T-cell (primary cell): ENCODE data around the gene RAB11FIP4. TPM values are rescaled to one million over a fixed set of nuclear protein-coding genes. Genes with fewer than 3 reads are reported as not detected.
A peak's percentile ranks its signal among the peaks of the same experiment; 100 is the strongest.

Source experiments
- ATAC-seq, 4 experiments: fragments of 200-7000 bp in 3 of 4; fragments of 150-1000 bp in 1 of 4; cut with Tn5 transposase; replicated peaks in 1 of 4; 1 replicate in 3 of 4; 2 replicates in 1 of 4; pipeline ENCODE4 v1.10.0; 2021; ENCODE audit warnings: moderate library complexity in 3 of 4, mild to moderate bottlenecking in 2 of 4, moderate number of reproducible peaks in 1 of 4
- CTCF ChIA-PET, 2 donors: fragments of 300-600 bp; sonication (Branson Sonifier 250); formaldehyde crosslinking; loops; one replicate each; lab custom pipeline; 2022; ENCODE audit warnings: antibody characterized with exemption in 2 of 2; lab: Charles Lee
- POLR2A ChIA-PET, 2 donors: fragments of 300-600 bp; sonication (Branson Sonifier 250); formaldehyde crosslinking; loops; one replicate each; lab custom pipeline; 2022; ENCODE audit warnings: antibody characterized with exemption in 2 of 2; lab: Charles Lee
- DNase-seq, 35 experiments: peaks; one replicate each; pipeline versions ENCODE4 v3.0.0 to v3.0.0-alpha.2; 2013 to 2023
- H3K27ac ChIP-seq: one replicate; pipeline ENCODE4 v1.5.1; 2013; ENCODE audit warnings: low read length
- H3K27me3 ChIP-seq, 2 experiments: replicated peaks in 1 of 2; 1 replicate in 1 of 2; 2 replicates in 1 of 2; pipeline versions ENCODE4 v1.6.1 to v1.7.0; 2013; ENCODE audit warnings: low read length in 1 of 2, mixed read lengths in 1 of 2; ENCODE audit not compliant: control insufficient read depth in 2 of 2, insufficient read depth in 2 of 2; ENCODE audit errors: extremely low read depth in 1 of 2
- H3K36me3 ChIP-seq, 2 donors: 1 replicate in 1 of 2; 2 replicates in 1 of 2; pipeline versions ENCODE4 v1.6.1 to v1.7.0; 2013; ENCODE audit warnings: low read length in 1 of 2; ENCODE audit not compliant: control insufficient read depth in 2 of 2, insufficient read depth in 1 of 2; ENCODE audit errors: extremely low read depth in 1 of 2
- H3K4me1 ChIP-seq, 2 experiments: 1 replicate in 1 of 2; 2 replicates in 1 of 2; pipeline versions ENCODE4 v1.6.1 to v1.7.0; 2013; ENCODE audit warnings: low read length in 2 of 2, mixed read lengths in 1 of 2; ENCODE audit not compliant: insufficient read depth in 2 of 2, control insufficient read depth in 1 of 2; ENCODE audit errors: extremely low read depth in 1 of 2
- H3K4me3 ChIP-seq, 2 donors: 1 replicate in 1 of 2; 2 replicates in 1 of 2; pipeline versions ENCODE4 v1.5.1 to v1.7.0; 2013; ENCODE audit warnings: mild to moderate bottlenecking in 2 of 2, low read length in 1 of 2, moderate library complexity in 1 of 2; ENCODE audit not compliant: control insufficient read depth in 1 of 2; ENCODE audit errors: extremely low read depth in 1 of 2
- H3K9me3 ChIP-seq: 2 replicates; pipeline ENCODE4 v1.7.0; 2013
- H3K27ac Mint-ChIP-seq, 2 donors: one replicate each; pipeline ENCODE4 v1.8.0; 2020 to 2021; ENCODE audit warnings: mild to moderate bottlenecking in 2 of 2, mixed read lengths in 2 of 2
- H3K27me3 Mint-ChIP-seq, 2 donors: one replicate each; pipeline ENCODE4 v1.8.0; 2021 to 2022; ENCODE audit warnings: mixed read lengths in 2 of 2
- H3K36me3 Mint-ChIP-seq: one replicate; pipeline ENCODE4 v1.8.0; 2021; ENCODE audit warnings: mixed read lengths
- H3K4me1 Mint-ChIP-seq, 3 donors: one replicate each; pipeline ENCODE4 v1.8.0; 2020 to 2022; ENCODE audit warnings: mixed read lengths in 3 of 3, mild to moderate bottlenecking in 1 of 3
- H3K4me3 Mint-ChIP-seq, 3 donors: one replicate each; pipeline ENCODE4 v1.8.0; 2020 to 2022; ENCODE audit warnings: mild to moderate bottlenecking in 3 of 3, mixed read lengths in 3 of 3, moderate library complexity in 3 of 3
- H3K9me3 Mint-ChIP-seq, 3 donors: one replicate each; pipeline ENCODE4 v1.8.0; 2020 to 2022; ENCODE audit warnings: mixed read lengths in 3 of 3
- WGBS: methylation state at CpG from one replicate; pipeline ENCODE4 v1.1.5; 2013; ENCODE audit warnings: missing lambda C conversion rate; ENCODE audit not compliant: insufficient coverage; 5-methylcytosine and 5-hydroxymethylcytosine counted together
- total RNA-seq, 35 experiments: library from RNA in 6 of 35; stranded (reverse) in 6 of 35; fragments of 120-200 nt in 1 of 35; gene quantifications; one replicate each; pipeline versions ENCODE4 v1.2.1 to v1.2.4 and lab custom pipeline; 2013 to 2026

Gene RAB11FIP4
- total RNA-seq, 5 donors from 2014 or later (not counting 1 experiment from before 2014, with no cell fraction given) = 45.6 to 72.6 (median 50.1) TPM

DNA sequence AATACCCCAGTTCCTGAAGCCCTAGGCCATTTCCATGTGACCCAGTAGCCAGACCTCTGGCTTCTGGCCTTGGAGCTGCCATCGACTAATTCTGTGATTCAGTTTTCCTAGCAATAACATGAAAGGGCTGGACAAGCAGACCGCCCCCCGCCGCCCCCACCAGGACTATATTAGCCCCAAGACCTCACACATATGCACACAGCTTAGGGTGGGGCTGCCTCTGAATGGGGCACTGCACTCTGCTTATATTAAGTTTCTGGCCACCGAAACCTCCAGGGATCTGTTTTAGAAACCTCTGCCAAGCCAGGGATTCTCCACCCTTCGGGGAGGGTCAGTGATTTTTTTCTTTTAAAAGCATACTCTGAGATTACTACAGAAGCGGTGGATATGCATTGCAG is 2.3 kb downstream of the RAB11FIP4 start:
- DNase-seq (no peak), ATAC-seq (no peak)
- no peak overlapping the region for H3K27ac Mint-ChIP-seq
- Histone ChIP-seq H3K4me1 (peaks cover 0 to 17% of the 10 kb centered on the region in 2 experiments), H3K36me3 (no peaks in the 10 kb centered on the region), H3K27me3 (peaks cover 2 to 70% of the 10 kb centered on the region in 2 experiments), H3K27ac (no peak overlapping the region), H3K4me3 (no peak overlapping the region), H3K9me3 (no peaks in the 10 kb centered on the region)
- no peaks in the 10 kb centered on the region for H3K9me3 Mint-ChIP-seq
- peaks cover 11 to 18% (median 14%) of the 10 kb centered on the region in 3 donors for H3K4me1 Mint-ChIP-seq
- H3K27me3 Mint-ChIP-seq = peaks cover 37 to 61% of the 10 kb centered on the region in 2 donors
- peak overlapping the region in 2 of 3 donors; percentile 25 to 52 for H3K4me3 Mint-ChIP-seq
- POLR2A ChIA-PET = no interaction called here
- WGBS = 100% methylated on average over 1 of the region's 7 CpGs
- CTCF ChIA-PET = no interaction called here
- no peaks in the 10 kb centered on the region for H3K36me3 Mint-ChIP-seq

DNA sequence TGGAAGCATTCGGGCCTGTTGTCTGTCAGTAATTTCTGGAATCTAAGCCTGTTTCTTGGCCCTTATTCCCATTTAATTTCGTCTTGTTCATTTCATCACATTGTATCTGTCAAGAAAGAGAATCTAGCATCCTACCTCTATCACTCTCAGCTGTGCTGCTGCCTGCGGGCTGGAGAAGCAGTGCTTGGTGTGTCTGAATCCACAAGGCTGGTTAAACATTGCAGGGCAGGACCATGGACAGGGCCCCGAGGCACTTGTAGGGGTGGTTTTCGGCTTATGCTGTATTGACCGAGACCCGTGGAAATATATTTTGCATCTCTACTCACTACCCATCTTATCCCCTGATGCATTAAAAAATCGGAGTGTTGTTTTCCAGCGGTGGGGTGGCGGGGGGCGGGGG is 3.1 kb downstream of the RAB11FIP4 start:
- H3K9me3 Mint-ChIP-seq = no peaks in the 10 kb centered on the region
- H3K4me3 Mint-ChIP-seq = peak overlapping the region in 1 of 3 donors; percentile 22
- ATAC-seq (no peak), DNase-seq (peak in 23 of 35 experiments; percentile 13 to 50 (median 32))
- no peaks in the 10 kb centered on the region for H3K36me3 Mint-ChIP-seq
- H3K4me1 Mint-ChIP-seq = peaks cover 9 to 18% (median 14%) of the 10 kb centered on the region in 3 donors
- ChIA-PET CTCF (interaction anchor here in 1 of 2 donors (0.8 kb wide), 1 partner anchor 420 kb away, joined by 6 read pairs; no protein-coding TSS in a partner anchor), POLR2A (no interaction called here)
- Histone ChIP-seq H3K4me3 (no peak overlapping the region), H3K27me3 (peaks cover 2 to 67% of the 10 kb centered on the region in 2 experiments), H3K36me3 (no peaks in the 10 kb centered on the region), H3K4me1 (peaks cover 0 to 15% of the 10 kb centered on the region in 2 experiments), H3K27ac (no peak overlapping the region), H3K9me3 (no peaks in the 10 kb centered on the region)
- no peak overlapping the region for H3K27ac Mint-ChIP-seq
- WGBS = 86% methylated on average over 1 of the region's 11 CpGs
- peaks cover 37 to 58% of the 10 kb centered on the region in 2 donors for H3K27me3 Mint-ChIP-seq

- no peak for ATAC-seq
- no peaks in the 10 kb centered on the region for H3K9me3 Mint-ChIP-seq
- no peak overlapping the region for H3K4me3 ChIP-seq
- H3K36me3 Mint-ChIP-seq = no peaks in the 10 kb centered on the region
- no peak overlapping the region for H3K4me3 Mint-ChIP-seq
- no peaks in the 10 kb centered on the region for H3K9me3 ChIP-seq
- H3K4me1 Mint-ChIP-seq = peaks cover 3 to 6% (median 3%) of the 10 kb centered on the region in 3 donors
- DNase-seq = peak in 1 of 35 experiments; percentile 2
- peaks cover 30 to 40% of the 10 kb centered on the region in 2 donors for H3K27me3 Mint-ChIP-seq
- H3K27me3 ChIP-seq = peaks cover 2 to 53% of the 10 kb centered on the region in 2 experiments
- 60% methylated on average over 3 of the region's 8 CpGs for WGBS
- H3K27ac ChIP-seq = no peak overlapping the region
- H3K4me1 ChIP-seq = peaks cover 0 to under 1% of the 10 kb centered on the region in 2 experiments
- no peaks in the 10 kb centered on the region for H3K36me3 ChIP-seq
- H3K27ac Mint-ChIP-seq = no peak overlapping the region
- CTCF ChIA-PET = interaction anchor here in 1 of 2 donors (0.6 kb wide), 1 partner anchor 182 kb away, joined by 3 read pairs; no protein-coding TSS in a partner anchor
- POLR2A ChIA-PET = no interaction called here
These were observed 5.9 kb downstream of the RAB11FIP4 start for GRCh38 chr17:31397256-31397939.

GRCh38 chr17:31398381-31399311 is 7.2 kb downstream of the RAB11FIP4 start:
- Histone ChIP-seq H3K27ac (no peak overlapping the region), H3K4me3 (no peak overlapping the region), H3K4me1 (no peaks in the 10 kb centered on the region), H3K27me3 (peaks cover 2 to 41% of the 10 kb centered on the region in 2 experiments), H3K9me3 (no peaks in the 10 kb centered on the region), H3K36me3 (no peaks in the 10 kb centered on the region)
- WGBS = 78% methylated on average over 13 of the region's 21 CpGs
- Mint-ChIP-seq H3K27me3 (peaks cover 18 to 28% of the 10 kb centered on the region in 2 donors), H3K4me3 (no peak overlapping the region), H3K27ac (no peak overlapping the region), H3K4me1 (peaks cover 0 to 6% (median 0%) of the 10 kb centered on the region in 3 donors), H3K9me3 (no peaks in the 10 kb centered on the region), H3K36me3 (no peaks in the 10 kb centered on the region)
- DNase-seq (peak in 1 of 35 experiments; percentile 9), ATAC-seq (no peak)
- ChIA-PET CTCF (interaction anchor here in 1 of 2 donors (0.6 kb wide), 1 partner anchor 183 kb away, joined by 3 read pairs; no protein-coding TSS in a partner anchor), POLR2A (no interaction called here)

DNA sequence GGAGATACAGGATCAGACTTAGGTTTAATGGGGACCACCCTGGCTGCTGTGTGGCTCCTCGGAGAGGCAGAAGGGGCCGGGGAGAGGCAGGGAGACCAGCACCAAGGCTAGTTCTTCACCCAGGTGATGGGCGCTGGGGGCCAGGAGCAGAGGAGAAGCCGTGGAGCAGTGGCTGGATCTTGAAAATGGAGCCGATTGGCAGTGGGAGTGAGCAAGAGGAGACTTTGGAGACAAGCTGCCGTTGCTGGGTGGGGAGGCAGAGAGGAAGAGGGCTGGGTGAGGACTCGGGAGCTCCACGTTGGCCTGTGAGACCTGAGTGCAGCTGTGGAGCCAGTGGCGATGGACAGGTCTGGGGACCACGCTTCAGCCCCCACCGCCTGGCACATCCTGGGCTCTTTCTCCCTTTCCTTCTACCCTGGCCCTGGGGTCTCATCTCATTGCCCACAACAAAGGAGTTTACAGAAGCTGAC is 9.0 kb downstream of the RAB11FIP4 start:
- Mint-ChIP-seq H3K27ac (no peak overlapping the region), H3K9me3 (no peaks in the 10 kb centered on the region), H3K4me3 (no peak overlapping the region), H3K27me3 (peaks cover 6 to 13% of the 10 kb centered on the region in 2 donors), H3K36me3 (no peaks in the 10 kb centered on the region), H3K4me1 (no peaks in the 10 kb centered on the region)
- no peak for ATAC-seq
- Histone ChIP-seq H3K4me3 (no peak overlapping the region), H3K27ac (no peak overlapping the region), H3K4me1 (no peaks in the 10 kb centered on the region), H3K27me3 (peaks cover 0 to 36% of the 10 kb centered on the region in 2 experiments), H3K36me3 (no peaks in the 10 kb centered on the region), H3K9me3 (no peaks in the 10 kb centered on the region)
- POLR2A ChIA-PET = no interaction called here
- CTCF ChIA-PET = no interaction called here
- WGBS = 67% methylated on average over 10 of the region's 11 CpGs
- DNase-seq = no peak
